H1 (cell line): ENCODE data around the gene KLK4. TPM values are rescaled to one million over a fixed set of nuclear protein-coding genes. Genes with fewer than 3 reads are reported as not detected.

Experiments used
- CTCF ChIA-PET: fragments of 300-600 bp; sonication (Branson Sonifier 250); formaldehyde crosslinking; loops from one replicate; lab custom pipeline; 2021; ENCODE audit not compliant: partially characterized antibody; lab: Charles Lee
- POLR2A ChIA-PET: fragments of 300-600 bp; sonication (Branson Sonifier 250); formaldehyde crosslinking; loops from one replicate; lab custom pipeline; 2021; ENCODE audit warnings: inconsistent platforms; ENCODE audit not compliant: partially characterized antibody; lab: Charles Lee
- DNase-seq, 2 experiments: peaks; one replicate each; pipeline versions ENCODE4 v3.0.0 to v3.0.0-alpha.2; 2010 to 2022; ENCODE audit warnings: low spot score in 2 of 2, low read depth in 1 of 2, mixed read lengths in 1 of 2
- FAIRE-seq: peaks from 2 replicates; lab custom pipeline; 2011; peaks lifted over from hg19 to GRCh38; lab: Jason Lieb, UNC
- H2AFZ ChIP-seq: 2 replicates; pipeline ENCODE4 v1.8.1; 2012; ENCODE audit warnings: low read length, inconsistent platforms
- H2AK5ac ChIP-seq: 2 replicates; pipeline ENCODE4 v1.6.1; 2013; ENCODE audit warnings: low read depth, low read length
- H2BK120ac ChIP-seq: replicated peaks from 2 replicates; pipeline ENCODE3; 2013; ENCODE audit warnings: low read depth, low read length, inconsistent platforms
- H2BK12ac ChIP-seq: 2 replicates; pipeline ENCODE4 v1.6.1; 2013; ENCODE audit warnings: low read depth, low read length
- H2BK15ac ChIP-seq: 2 replicates; pipeline ENCODE4 v1.6.1; 2013; ENCODE audit warnings: low read length
- H2BK20ac ChIP-seq: 2 replicates; pipeline ENCODE4 v1.6.1; 2013; ENCODE audit warnings: low read length
- H2BK5ac ChIP-seq: 2 replicates; pipeline ENCODE4 v1.6.1; 2013; ENCODE audit warnings: low read depth, low read length
- H3K14ac ChIP-seq: 2 replicates; pipeline ENCODE4 v1.6.1; 2013; ENCODE audit warnings: inconsistent platforms; ENCODE audit not compliant: insufficient read length
- H3K18ac ChIP-seq: 2 replicates; pipeline ENCODE4 v1.6.1; 2013; ENCODE audit warnings: low read length; ENCODE audit errors: extremely low read depth
- H3K23ac ChIP-seq: 2 replicates; pipeline ENCODE4 v1.6.1; 2013; ENCODE audit warnings: inconsistent platforms; ENCODE audit not compliant: insufficient read length
- H3K23me2 ChIP-seq: 2 replicates; pipeline ENCODE4 v1.6.1; 2013; ENCODE audit warnings: low read depth, low read length
- H3K27ac ChIP-seq: 2 replicates; pipeline ENCODE4 v1.6.1; 2011; ENCODE audit warnings: low read depth, low read length, inconsistent platforms
- H3K27me3 ChIP-seq, 4 experiments: replicated peaks in 1 of 4; 1 replicate in 1 of 4; 2 replicates in 3 of 4; pipeline versions ENCODE4 v1.6.1 to v1.8.1; 2011 to 2013; ENCODE audit warnings: low read length in 3 of 4, mild to moderate bottlenecking in 3 of 4, inconsistent platforms in 2 of 4, mixed read lengths in 2 of 4, moderate library complexity in 1 of 4; ENCODE audit not compliant: control insufficient read depth in 3 of 4, insufficient read depth in 3 of 4; ENCODE audit errors: extremely low read depth in 1 of 4
- H3K36me3 ChIP-seq, 4 experiments: 2 replicates each; pipeline versions ENCODE4 v1.6.1 to v1.8.1; 2011 to 2013; ENCODE audit warnings: mild to moderate bottlenecking in 4 of 4, low read length in 3 of 4, moderate library complexity in 2 of 4, control low read depth in 1 of 4, inconsistent platforms in 1 of 4; ENCODE audit not compliant: insufficient read depth in 4 of 4, control insufficient read depth in 2 of 4
- H3K4ac ChIP-seq: replicated peaks from 2 replicates; pipeline ENCODE3; 2013; ENCODE audit warnings: low read length, low read depth, mixed read lengths, inconsistent platforms; ENCODE audit not compliant: insufficient read length
- H3K4me1 ChIP-seq, 4 experiments: replicated peaks in 1 of 4; 1 replicate in 1 of 4; 2 replicates in 3 of 4; pipeline versions ENCODE4 v1.6.1 to v1.8.1; 2011 to 2013; ENCODE audit warnings: low read length in 3 of 4, inconsistent platforms in 2 of 4, mixed read lengths in 1 of 4; ENCODE audit not compliant: insufficient read depth in 4 of 4, control insufficient read depth in 3 of 4
- H3K4me2 ChIP-seq, 2 experiments: 2 replicates each; pipeline versions ENCODE4 v1.6.1 to v1.8.1; 2011 to 2013; ENCODE audit warnings: low read depth in 2 of 2, low read length in 2 of 2, control low read depth in 1 of 2, inconsistent platforms in 1 of 2, mild to moderate bottlenecking in 1 of 2; ENCODE audit not compliant: insufficient read depth in 1 of 2
- H3K4me3 ChIP-seq, 4 experiments: fragments of 200-600, 300-600 bp in 1 of 4; sonication (generic), shearing (Covaris generic), sonication (Bioruptor Twin) in 1 of 4; 2 replicates each; pipeline versions ENCODE4 v1.5.1 to v1.8.1; 2011 to 2016; ENCODE audit warnings: low read length in 4 of 4, low read depth in 3 of 4, control low read depth in 2 of 4, inconsistent platforms in 2 of 4, mild to moderate bottlenecking in 2 of 4, mixed read lengths in 1 of 4, moderate library complexity in 1 of 4; ENCODE audit not compliant: insufficient read depth in 2 of 4; ENCODE audit errors: extremely low read depth in 1 of 4
- H3K56ac ChIP-seq: replicated peaks from 2 replicates; pipeline ENCODE3; 2013; ENCODE audit warnings: low read depth, mild to moderate bottlenecking, mixed read lengths, low read length, inconsistent platforms; ENCODE audit not compliant: insufficient read length
- H3K79me1 ChIP-seq: 2 replicates; pipeline ENCODE4 v1.6.1; 2013; ENCODE audit warnings: low read depth, low read length, control low read depth
- H3K79me2 ChIP-seq, 2 experiments: 2 replicates each; pipeline versions ENCODE4 v1.6.1 to v1.8.1; 2012 to 2013; ENCODE audit warnings: low read length in 2 of 2, mild to moderate bottlenecking in 2 of 2, inconsistent platforms in 1 of 2; ENCODE audit not compliant: insufficient read depth in 2 of 2, control insufficient read depth in 1 of 2
- H3K9ac ChIP-seq, 4 experiments: replicated peaks in 1 of 4; 1 replicate in 1 of 4; 2 replicates in 3 of 4; pipeline versions ENCODE4 v1.6.1 to v1.8.1; 2011 to 2013; ENCODE audit warnings: low read depth in 3 of 4, low read length in 3 of 4, control low read depth in 2 of 4, mild to moderate bottlenecking in 2 of 4, moderate library complexity in 2 of 4, inconsistent platforms in 1 of 4; ENCODE audit errors: extremely low read depth in 1 of 4
- H3K9me3 ChIP-seq, 2 experiments: 2 replicates each; pipeline versions ENCODE4 v1.6.1 to v1.8.1; 2012 to 2013; ENCODE audit warnings: mild to moderate bottlenecking in 2 of 2, moderate library complexity in 2 of 2, control low read depth in 1 of 2, inconsistent platforms in 1 of 2, low read depth in 1 of 2, low read length in 1 of 2, mixed read lengths in 1 of 2; ENCODE audit not compliant: insufficient read depth in 2 of 2
- H4K20me1 ChIP-seq, 2 experiments: replicated peaks in 1 of 2; 2 replicates each; pipeline versions ENCODE3 to v1.8.1; 2011 to 2013; ENCODE audit warnings: inconsistent platforms in 2 of 2, low read length in 2 of 2, mild to moderate bottlenecking in 1 of 2; ENCODE audit not compliant: insufficient read depth in 2 of 2, control insufficient read depth in 1 of 2
- H4K5ac ChIP-seq: 2 replicates; pipeline ENCODE4 v1.6.1; 2013; ENCODE audit warnings: low read length, low read depth, mixed read lengths, inconsistent platforms; ENCODE audit not compliant: insufficient read length
- H4K8ac ChIP-seq: 2 replicates; pipeline ENCODE4 v1.8.0; 2013; ENCODE audit warnings: mild to moderate bottlenecking, moderate library complexity, low read length, inconsistent platforms; ENCODE audit not compliant: insufficient read depth; ENCODE audit errors: extremely low read depth
- H4K91ac ChIP-seq: replicated peaks from 2 replicates; pipeline ENCODE3; 2013; ENCODE audit warnings: low read length, mixed read lengths, inconsistent platforms; ENCODE audit not compliant: insufficient read length
- CEBPB ChIP-seq: IDR thresholded peaks from 2 replicates; pipeline ENCODE4 v1.6.1; 2012; ENCODE audit warnings: low read depth, low read length
- CHD1 ChIP-seq: IDR thresholded peaks from 2 replicates; pipeline ENCODE4 v1.6.1; 2012; ENCODE audit warnings: low read depth, low read length, improper control_type of control experiment
- EP300 ChIP-seq, 2 experiments: IDR thresholded peaks; 1 replicate in 1 of 2; 2 replicates in 1 of 2; pipeline ENCODE4 v1.6.1; 2011 to 2012; ENCODE audit warnings: low read depth in 2 of 2, low read length in 2 of 2, mild to moderate bottlenecking in 2 of 2, borderline replicate concordance in 1 of 2, inconsistent platforms in 1 of 2, moderate library complexity in 1 of 2
- HDAC2 ChIP-seq, 2 experiments: fragments of 300-600 bp in 1 of 2; sonication (generic) in 1 of 2; IDR thresholded peaks; 2 replicates each; pipeline ENCODE4 v1.6.1; 2011 to 2012; ENCODE audit warnings: low read depth in 2 of 2, low read length in 2 of 2, mild to moderate bottlenecking in 2 of 2, moderate library complexity in 2 of 2, borderline replicate concordance in 1 of 2, inconsistent platforms in 1 of 2
- KDM4A ChIP-seq: IDR thresholded peaks from one replicate; pipeline ENCODE4 v1.7.1; 2012; ENCODE audit warnings: low read depth, mild to moderate bottlenecking, moderate library complexity, low read length, inconsistent platforms; ENCODE audit not compliant: severe bottlenecking
- TCF12 ChIP-seq: IDR thresholded peaks from 2 replicates; pipeline ENCODE4 v1.6.1; 2011; ENCODE audit warnings: low read depth, mild to moderate bottlenecking, low read length
- WGBS, 2 experiments: shearing (Covaris generic) in 1 of 2; methylation state at CpG; one replicate each; pipeline versions ENCODE4 v1.1.6 to v1.1.7; 2013 to 2015; ENCODE audit warnings: low lambda C conversion rate in 2 of 2, mixed read lengths in 2 of 2, inconsistent platforms in 1 of 2, low coverage in 1 of 2, missing lambda C conversion rate in 1 of 2; ENCODE audit not compliant: insufficient replicate concordance in 2 of 2, insufficient coverage in 1 of 2, insufficient read length in 1 of 2; ENCODE audit errors: extremely low coverage in 1 of 2, missing lambda C conversion rate in 1 of 2; 5-methylcytosine and 5-hydroxymethylcytosine counted together
- long read RNA-seq, 2 experiments: library from RNA in 1 of 2; library from capped mRNA in 1 of 2; stranded (forward); transcript quantifications; one replicate each; pipeline ENCODE4 v2.0.0, GENCODE V29; 2021; ENCODE audit warnings: inconsistent platforms in 1 of 2
- polyA minus RNA-seq, 3 experiments: library from RNA; depleted of rRNA, polyadenylated mRNA; stranded (reverse); fragments of >200 nt; gene quantifications; 1 replicate in 2 of 3; 2 replicates in 1 of 3; pipeline ENCODE4 v1.2.3, GENCODE V29; 2011
- polyA plus RNA-seq, 7 experiments: library from polyadenylated mRNA; depleted of rRNA in 3 of 7; stranded (reverse) in 5 of 7; unstranded in 2 of 7; fragments of >200 nt in 5 of 7; fragments of 200-250 nt in 2 of 7; gene quantifications; 1 replicate in 5 of 7; 2 replicates in 1 of 7; 4 replicates in 1 of 7; pipeline versions ENCODE4 v1.2.1 to v1.2.3, GENCODE V29; 2011 to 2013; ENCODE audit warnings: missing spikeins in 2 of 7, mixed read lengths in 2 of 7
- total RNA-seq: library from RNA; stranded (reverse); fragmentation: NEBNext Ultra II Directional; extraction: Animal tissue kit (Norgen Biotek cat#: 25700); gene quantifications from 2 replicates; pipeline ENCODE4 v1.2.1, GENCODE V29; 2021

The KLK4 gene
- total RNA-seq: 1.3 TPM in 1 of 2 replicates, not detected in the other
- 0.44 and 6.8 TPM in 2 replicates for polyA plus RNA-seq (2011; rRNA removed)
- 0.41 TPM for polyA plus RNA-seq (2011; cell fraction: cytosol; rRNA removed)
- 2.3 TPM for polyA plus RNA-seq (2011; cell fraction: nucleus; rRNA removed)
- 0.20 to 1.7 TPM (median 0.57 TPM) in 4 replicates for polyA plus RNA-seq (2012, experiment 1 of 2)
- polyA plus RNA-seq (2012, experiment 2 of 2): not detected
- 0.91 TPM for polyA plus RNA-seq (2013, experiment 1 of 2)
- polyA plus RNA-seq (2013, experiment 2 of 2): 0.77 TPM
- 0.82 TPM in 1 of 2 replicates, not detected in the other for polyA minus RNA-seq (2011; rRNA and poly(A)+ RNA removed)
- not detected for polyA minus RNA-seq (2011; cell fraction: cytosol; rRNA and poly(A)+ RNA removed)
- polyA minus RNA-seq (2011; cell fraction: nucleus; rRNA and poly(A)+ RNA removed): not detected
- long read RNA-seq, experiment 1, partial matches to known transcripts: 2 of 2 reads
- long read RNA-seq, experiment 1, other reads (novel, unspliced or antisense): 0 of 2 reads
- long read RNA-seq, experiment 2: 0 reads

GRCh38 chr19:50911206-50912101 is at the start of gene KLK4:
Gene KLK4, minus strand, starts transcription at chr19:50911395. Its CDS starts 657 bp downstream, at chr19:50910738.
- H3K4ac ChIP-seq: no peak within 1 kb of the TSS
- H3K14ac ChIP-seq: no peak within 1 kb of the TSS
- no peak within 1 kb of the TSS for H3K27ac ChIP-seq
- ChIA-PET POLR2A (interaction anchor here (1.0 to 5.3 kb wide), 3 partner anchors 10 to 116 kb away, joined by 3 to 36 read pairs (median 26); no protein-coding TSS in a partner anchor), CTCF (interaction anchor here (0.6 to 2.3 kb wide), 4 partner anchors 10 to 356 kb away, joined by 3 to 17 read pairs (median 4); no protein-coding TSS in a partner anchor)
- no peak within 1 kb of the TSS for H3K9ac ChIP-seq
- H2BK120ac ChIP-seq: no peak within 1 kb of the TSS
- H4K8ac ChIP-seq: no peak within 1 kb of the TSS
- 0 out of 2 replicates have a peak within 1 kb of the TSS, but pooled peaks have one; percentile 27 for H2BK5ac ChIP-seq
- no peaks in the 10 kb centered on the region for H3K79me1 ChIP-seq
- peak within 1 kb of the TSS in 1 of 4 experiments; percentile 55; a peak in 2 of 8 replicates for H3K4me3 ChIP-seq
- H4K5ac ChIP-seq: no peak within 1 kb of the TSS
- DNase-seq: no peak
- peak within 1 kb of the TSS; percentile 73; the same call in 1 of the 2 replicates for H2BK15ac ChIP-seq
- no peaks in the 10 kb centered on the region for H3K79me2 ChIP-seq
- TF ChIP-seq TCF12: no peak
- no peak for TF ChIP-seq EP300 (IDR thresholded peaks at IDR 0.05; ENCODE audit: borderline replicate concordance in 1 of 2, low read depth in 2 of 2, low read length in 2 of 2)
- no peak for TF ChIP-seq HDAC2 (IDR thresholded peaks at IDR 0.05; ENCODE audit: borderline replicate concordance in 1 of 2, low read depth in 2 of 2, low read length in 2 of 2)
- no peak for TF ChIP-seq CEBPB
- TF ChIP-seq KDM4A: no peak
- no peak for TF ChIP-seq CHD1
- 79 to 100% methylated on average over 1 to 9 of the region's 9 CpGs for WGBS, 2 experiments
- H2BK12ac ChIP-seq: peak within 1 kb of the TSS; percentile 12; the same call in 1 of the 2 replicates
- H4K91ac ChIP-seq: no peak within 1 kb of the TSS
- H3K4me1 ChIP-seq: peaks cover 0 to 14% (median 9%) of the 10 kb centered on the region in 4 experiments; a peak in 5 of 7 replicates
- no peak within 1 kb of the TSS for H3K18ac ChIP-seq
- H3K56ac ChIP-seq: no peak within 1 kb of the TSS
- no peaks in the 10 kb centered on the region for H3K36me3 ChIP-seq
- H3K9me3 ChIP-seq: no peaks in the 10 kb centered on the region
- peak within 1 kb of the TSS; percentile 80 to 91; a peak in 3 of 4 replicates for H3K4me2 ChIP-seq
- H3K27me3 ChIP-seq: peaks cover 21 to 42% (median 33%) of the 10 kb centered on the region in 4 experiments
- peaks cover 16% of the 10 kb centered on the region for H3K23me2 ChIP-seq
- H2AFZ ChIP-seq: no peak within 1 kb of the TSS
- no peak within 1 kb of the TSS; the same call in 1 of the 2 replicates for H2AK5ac ChIP-seq
- no peak within 1 kb of the TSS for H3K23ac ChIP-seq
- H2BK20ac ChIP-seq: peak within 1 kb of the TSS; percentile 53; the same call in 1 of the 2 replicates
- no peak for FAIRE-seq
- peaks cover 0 to 2% of the 10 kb centered on the region in 2 experiments for H4K20me1 ChIP-seq
